Stimulated activated CD8-positive, alpha-beta memory T cell treated with anti-CD3 and anti-CD28 coated beads, Interleukin-4, amount 100 ng/mL, for 48 hours (primary cell): ENCODE results near the gene OPCML.

ENCODE experiments used
- DNase-seq: peaks from one replicate; pipeline ENCODE4 v3.0.0-alpha.2; 2020

The OPCML gene

DNA sequence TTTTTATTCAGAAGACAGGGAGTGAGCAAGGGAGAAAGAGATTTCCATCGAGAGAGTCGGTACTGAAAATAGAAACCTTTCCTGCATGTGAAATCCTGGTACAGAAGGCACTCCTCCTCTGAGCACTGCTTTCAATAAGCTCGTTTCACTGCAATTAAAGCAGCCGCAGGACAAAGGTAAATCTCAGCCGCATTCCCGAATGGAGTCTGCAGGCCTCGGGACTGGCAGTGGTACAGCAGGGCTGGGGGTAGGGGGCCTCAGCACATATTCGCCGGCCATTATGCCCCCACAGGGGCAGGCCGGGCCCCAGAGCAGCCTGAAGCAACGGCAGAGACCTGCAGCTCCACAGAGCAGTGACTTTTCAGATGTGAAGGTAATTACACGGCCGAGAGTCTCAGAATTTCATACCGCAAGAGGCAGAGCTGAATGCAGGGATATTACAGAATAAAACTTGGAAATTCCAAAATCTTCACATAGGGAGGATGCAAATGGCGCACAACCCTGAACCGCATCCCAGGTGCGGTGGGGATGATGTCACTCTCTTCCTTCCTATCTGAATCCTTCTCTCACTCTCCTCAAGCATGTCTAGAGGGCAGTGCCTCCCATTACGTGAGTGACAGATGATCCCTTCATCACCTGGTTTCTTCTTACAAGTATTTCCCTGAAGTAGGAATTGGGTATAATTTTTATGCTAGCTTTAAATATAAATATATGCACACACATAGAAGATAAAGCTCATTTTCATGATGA is 622.1 kb downstream of the OPCML start:
- DNase-seq: no peak

DNA sequence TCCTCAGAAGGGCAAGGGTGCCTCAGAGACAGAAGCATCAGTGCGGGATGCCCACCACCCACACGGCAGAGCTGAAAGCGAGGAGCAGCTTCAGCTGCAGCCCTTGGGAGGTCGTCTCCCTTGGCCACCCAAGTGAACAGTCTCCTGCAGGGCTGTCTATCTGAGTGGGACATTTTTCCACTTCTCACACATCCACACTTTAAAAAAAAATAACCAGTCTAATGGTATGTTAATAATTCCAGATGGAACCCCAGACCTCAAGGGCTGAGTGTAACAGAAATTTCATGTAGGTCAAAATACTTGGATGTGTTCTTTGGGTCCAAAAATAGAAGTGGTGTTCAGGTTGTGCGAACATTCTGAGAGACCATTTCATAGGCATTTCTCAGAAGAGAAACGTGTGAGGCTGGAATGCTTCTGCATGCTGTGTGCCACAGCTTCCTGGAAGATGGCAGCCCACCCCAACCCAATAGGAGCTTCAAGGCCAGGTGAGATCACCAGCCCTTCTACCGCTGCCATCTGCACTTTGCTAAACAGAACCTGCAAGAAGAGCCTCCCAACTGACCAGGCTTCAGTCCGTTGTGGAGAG is 623.2 kb downstream of the OPCML start:
- DNase-seq: no peak

DNA sequence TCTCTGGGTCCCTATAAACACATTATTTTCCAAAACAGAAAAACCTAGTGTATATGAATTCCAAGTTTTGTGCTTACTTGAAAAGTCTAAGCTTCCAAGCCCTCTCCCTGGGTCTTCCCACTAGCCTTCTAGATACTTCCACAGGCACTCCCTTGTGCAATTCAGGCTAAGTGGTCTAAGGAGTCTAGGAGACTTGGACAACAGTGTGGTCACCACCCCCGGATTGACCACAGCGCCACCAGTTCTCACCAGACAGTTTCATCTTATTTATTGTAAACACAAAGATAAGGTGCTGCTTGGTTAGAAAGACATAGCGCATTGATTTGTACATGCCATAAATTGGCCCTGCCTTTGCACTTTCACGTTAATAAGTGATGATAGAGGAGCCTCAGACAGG is 623.9 kb downstream of the OPCML start:
- no peak for DNase-seq

DNA sequence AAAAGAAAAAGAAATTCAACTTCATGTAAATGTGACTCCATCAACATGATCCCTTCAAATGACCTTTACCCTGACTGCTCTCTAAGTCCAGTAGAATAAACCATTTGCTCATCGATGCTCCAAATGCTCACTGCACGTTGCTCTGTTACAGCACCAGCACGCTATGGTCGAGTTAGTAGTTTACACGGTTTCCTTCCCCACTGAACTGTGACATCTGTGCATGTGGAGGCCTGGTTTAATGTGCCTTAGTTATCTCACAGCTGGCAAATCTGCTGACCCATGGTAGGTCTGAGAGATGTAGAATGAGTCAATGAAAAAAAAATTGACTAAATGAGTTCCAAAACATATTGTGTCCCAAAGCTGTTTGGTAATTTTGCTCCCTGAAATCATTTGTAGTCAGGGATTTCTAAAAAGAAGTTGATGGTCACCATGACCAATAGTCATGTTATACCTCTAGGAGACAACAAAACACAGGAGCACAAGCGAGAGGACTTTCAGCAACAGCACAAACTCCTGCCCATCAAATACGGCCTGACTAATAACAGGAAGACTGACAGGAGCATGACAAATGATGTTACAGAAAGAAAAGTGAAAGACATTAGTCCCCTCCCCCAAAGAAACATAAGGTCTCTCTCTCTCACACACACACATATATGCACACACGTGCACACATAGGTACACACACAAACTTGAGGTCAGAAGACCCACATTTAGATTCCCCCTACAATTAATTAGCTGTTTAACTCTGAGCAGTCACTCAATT is 624.5 kb downstream of the OPCML start:
- no peak for DNase-seq

DNA sequence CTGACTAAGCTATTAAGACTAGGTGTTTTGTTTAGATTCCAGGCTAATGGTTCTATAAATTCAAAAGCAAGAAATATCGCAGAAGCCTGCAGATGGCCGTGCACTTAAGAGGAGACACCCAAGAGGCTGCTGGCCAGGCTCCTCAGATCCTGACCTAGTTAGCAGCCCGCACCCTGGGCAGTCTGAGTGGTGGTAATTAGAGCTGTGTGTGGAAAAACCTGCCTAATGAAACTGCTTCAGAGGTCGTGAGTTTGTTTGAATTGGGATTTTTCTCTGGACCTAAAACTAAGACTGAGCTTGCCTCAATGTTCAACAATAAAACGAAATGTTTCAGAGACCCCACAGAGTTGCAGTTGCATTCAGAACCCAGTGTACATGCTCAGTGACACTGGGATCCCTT is 627.7 kb downstream of the OPCML start:
- DNase-seq: no peak

DNA sequence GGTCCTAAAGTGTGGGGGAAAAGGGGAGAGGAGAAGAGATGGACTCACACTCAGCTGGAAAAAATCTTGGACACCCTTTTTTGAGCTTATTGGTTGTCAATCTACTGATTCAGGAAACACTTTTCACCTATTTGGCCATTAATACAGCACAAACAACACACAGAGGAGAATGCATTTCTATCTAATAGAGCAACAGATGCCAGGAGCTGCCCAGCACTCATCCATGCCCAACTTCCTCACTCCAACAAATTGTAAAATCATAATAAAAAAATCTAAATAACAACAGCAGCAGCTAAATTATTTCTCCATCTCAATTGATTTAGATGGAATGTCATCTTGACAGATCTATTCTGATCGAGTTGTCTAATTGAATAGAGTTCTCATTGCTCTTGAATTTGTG is 628.2 kb downstream of the OPCML start:
- DNase-seq: no peak

DNA sequence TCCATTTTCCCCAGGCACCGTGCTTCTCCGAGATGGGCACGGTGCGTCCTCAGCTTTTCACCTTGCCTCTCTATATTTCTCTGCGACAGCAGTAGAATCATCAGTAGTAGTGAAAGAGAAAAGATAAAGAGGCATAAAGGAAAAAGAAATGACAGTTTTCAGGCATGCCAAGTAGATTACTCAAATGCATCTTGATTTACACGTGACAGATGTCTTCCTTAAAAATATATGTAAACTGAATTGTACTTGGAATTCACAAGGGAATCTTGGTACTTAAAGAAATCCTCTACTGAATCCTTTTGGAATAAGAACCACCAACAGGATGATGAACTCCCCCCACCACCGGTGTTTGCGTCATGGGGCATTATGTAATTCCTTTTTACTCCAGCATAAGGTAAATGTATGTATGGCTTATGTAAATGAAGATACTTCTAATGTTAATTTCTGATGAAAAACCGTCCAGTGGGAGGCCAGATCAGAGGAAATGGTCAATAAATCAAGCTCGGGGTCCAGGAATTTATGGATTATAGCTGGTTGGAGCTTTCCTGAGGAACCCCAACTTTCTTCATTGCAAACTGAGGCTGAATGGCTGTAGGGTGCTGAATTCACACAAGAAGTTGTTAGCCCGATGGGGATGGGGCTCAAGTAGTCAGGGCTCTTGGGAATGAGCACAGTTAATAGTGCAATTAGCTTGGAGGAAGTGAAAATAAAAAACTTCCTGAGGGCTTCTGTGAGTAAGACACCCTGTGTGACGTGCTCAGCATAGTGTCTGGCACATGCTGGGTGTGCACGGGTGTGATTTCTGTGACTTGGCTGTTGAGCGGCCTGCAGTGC is 630.4 kb downstream of the OPCML start:
- DNase-seq: no peak

DNA sequence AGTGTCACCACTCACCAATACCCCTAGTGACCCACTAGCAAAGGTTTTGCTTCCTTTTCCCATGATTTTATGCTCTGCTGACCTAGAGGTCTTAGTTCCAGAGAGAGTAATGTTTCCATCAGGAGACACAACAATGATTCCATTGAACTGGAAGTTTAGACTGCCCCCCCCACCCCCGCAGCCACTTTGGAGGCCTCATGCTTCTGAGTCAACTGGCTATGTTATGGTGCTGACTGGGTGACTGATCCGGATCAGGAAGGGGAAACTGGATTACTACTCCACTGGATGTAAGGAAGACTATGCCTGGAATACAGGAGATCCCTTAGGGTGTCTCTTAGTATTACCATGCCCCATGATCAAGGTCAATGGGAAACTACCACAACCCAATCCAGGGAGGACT is 633.6 kb downstream of the OPCML start:
- no peak for DNase-seq

DNA sequence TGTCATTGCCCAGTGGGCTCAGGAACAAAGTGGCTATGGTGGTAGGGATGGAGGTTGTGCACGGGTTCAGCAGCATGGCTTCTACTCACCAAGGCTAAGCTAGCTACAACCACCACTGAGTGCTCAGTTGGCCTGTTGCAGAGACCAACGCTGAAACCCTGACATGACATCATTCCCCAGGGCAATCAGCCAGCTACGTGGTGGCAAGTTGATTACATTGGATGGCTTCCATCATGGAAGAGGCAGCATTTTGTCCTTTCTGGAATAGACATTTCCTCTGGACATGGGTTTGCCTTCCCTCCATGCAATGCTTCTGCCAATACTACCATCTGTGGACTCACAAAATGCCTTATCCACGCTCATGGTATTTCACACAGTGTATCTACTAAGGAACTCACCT is 634.3 kb downstream of the OPCML start:
- DNase-seq: no peak

DNA sequence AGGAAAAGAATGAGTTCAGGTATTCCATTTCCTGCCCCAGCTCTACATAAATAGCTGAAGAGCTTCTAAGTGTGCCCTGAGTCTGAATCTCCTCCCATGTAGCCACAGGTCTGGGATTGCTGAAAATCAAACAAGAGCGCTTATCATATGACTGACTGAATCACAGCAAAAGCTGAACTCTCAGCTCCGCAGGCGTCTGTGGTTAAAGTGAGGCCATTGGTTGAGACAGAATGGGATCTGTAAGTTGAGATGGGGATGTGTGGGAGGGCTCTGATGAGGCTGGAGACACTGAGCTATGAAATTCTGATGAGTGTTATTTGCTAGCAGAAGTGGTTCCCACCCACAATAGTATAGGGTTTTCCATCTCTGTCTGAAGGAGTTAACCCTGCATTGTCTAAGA is 637.0 kb downstream of the OPCML start:
- DNase-seq: no peak

DNA sequence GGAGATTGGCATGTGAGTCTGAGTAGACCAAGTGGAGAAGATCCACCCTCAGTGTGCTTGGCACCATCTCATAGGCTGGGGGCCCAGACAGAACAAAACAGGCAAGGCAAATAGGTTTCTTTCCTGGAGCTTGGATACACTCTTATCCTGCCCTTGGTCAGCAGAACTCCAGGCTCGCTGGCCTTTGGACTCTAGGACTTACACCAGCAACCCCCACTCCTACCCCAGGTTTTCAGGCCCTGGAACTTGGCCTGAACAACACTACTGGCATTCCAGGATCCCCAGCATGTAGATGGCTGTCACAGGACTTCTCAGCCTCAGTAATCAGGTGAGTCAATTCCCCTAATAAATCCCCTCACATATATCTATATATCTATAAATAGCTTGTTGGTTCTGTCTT is 637.7 kb downstream of the OPCML start:
- no peak for DNase-seq

DNA sequence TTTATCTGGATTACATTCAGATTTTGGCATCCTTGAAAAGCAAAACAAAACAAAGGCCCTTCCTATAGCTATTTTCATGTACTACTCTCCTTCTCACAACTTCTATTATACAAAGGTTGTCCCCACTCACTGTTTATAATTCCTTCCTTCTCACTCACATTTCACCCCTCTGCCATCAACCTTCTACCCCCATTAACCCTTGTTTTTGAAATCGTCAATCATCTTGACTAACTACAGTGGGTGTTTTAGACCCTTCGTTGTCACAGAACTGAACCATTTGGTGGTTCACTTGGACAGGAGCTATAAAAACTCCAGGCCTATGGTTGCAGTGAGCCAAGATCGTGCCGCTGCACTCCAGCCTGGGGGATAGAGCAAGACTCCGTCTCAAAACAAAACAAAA is 639.4 kb downstream of the OPCML start:
- no peak for DNase-seq

DNA sequence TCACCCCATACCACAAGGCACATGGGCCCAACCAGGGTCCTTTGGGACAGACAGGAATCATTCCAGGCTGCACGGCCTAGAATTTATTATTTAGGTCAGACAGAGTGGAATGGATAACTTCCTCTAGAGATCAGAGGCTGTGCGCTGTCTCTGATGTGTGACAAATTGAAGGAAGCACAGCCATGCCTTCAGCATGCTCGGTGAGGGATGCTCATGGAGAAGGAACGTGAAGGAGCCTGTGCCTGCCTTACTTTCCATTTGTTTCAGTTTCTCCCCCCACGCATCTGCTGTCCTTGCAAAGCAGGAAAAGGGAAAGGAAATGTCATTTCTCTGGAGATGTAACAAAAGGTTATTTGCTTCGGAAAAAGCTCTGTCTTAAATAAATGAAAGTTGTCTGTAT is 644.1 kb downstream of the OPCML start:
- no peak for DNase-seq

DNA sequence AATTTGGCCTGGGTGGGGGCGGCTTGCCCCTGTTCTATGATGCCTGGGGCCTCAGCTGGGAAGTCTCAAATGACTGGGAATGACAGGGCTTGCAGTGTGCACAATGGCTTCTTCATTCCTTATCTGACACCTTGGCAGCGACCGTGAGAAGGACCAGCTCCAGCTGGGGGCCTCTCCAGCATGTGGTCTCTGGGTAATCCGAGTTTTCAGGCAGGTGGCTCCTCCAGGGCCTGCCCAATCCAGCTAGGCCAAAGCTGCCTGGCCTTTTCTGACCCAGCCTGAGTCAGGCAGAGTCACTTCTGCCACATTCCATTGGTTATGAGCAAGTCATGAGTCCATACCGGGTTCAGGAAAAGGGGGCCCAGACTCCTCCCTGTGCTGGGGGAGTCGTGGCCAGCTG is 646.0 kb downstream of the OPCML start:
- no peak for DNase-seq

DNA sequence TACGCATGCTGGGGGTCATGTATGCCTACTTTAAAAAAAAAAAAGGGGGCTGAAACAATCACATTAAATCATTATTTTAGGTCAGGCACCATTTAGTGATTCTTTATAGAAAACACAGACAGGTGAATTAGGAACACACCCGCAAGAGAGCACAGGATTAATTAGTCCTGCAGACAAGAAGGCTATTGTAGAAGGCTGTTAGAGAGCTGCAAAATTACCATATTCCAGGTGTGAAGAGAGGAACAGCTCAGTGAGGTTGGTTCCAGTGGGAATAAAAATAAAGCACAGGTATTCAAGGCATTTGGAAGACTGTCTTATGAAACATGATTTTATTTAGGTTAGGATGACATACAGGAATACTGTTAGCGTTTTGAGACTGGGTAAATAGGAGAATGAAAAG is 649.1 kb downstream of the OPCML start:
- DNase-seq: no peak

DNA sequence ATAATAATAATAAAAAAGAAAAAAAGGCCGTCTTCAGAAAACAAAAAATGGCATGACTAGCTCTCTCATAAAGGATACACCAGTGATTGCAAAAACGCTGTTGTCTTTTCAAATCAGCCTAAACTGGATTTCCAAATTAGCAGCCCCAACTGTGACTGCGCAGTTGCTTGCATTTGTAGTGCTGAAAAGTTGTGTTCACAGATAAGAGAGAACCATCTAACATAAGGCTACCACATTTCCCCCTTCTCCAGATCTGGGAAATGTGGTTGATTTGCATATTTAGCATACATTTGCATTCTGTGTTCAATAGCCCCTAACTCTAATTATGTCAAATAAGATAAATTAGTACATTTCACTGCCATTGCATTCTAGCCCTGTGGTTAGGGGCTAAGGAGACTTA is 650.7 kb downstream of the OPCML start:
- no peak for DNase-seq

DNA sequence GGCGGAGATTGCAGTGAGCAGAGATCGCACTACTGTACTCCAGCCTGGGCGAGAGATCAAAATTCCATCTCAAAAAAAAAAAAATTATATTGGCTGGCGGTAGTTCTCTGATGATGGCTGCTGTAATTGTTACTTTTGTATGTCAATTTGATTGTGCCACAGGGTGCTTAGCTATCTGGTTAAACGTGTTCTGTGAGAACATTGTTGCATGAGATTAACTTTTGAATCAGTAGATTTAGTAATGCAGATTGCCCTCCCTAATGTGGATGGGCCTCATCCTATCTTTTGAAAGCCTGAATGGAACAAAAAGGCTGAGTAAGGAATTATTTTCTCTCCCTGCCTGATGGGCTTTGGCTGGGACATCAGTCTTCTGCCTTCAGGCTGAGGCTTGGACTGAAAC is 654.2 kb downstream of the OPCML start:
- DNase-seq: no peak

DNA sequence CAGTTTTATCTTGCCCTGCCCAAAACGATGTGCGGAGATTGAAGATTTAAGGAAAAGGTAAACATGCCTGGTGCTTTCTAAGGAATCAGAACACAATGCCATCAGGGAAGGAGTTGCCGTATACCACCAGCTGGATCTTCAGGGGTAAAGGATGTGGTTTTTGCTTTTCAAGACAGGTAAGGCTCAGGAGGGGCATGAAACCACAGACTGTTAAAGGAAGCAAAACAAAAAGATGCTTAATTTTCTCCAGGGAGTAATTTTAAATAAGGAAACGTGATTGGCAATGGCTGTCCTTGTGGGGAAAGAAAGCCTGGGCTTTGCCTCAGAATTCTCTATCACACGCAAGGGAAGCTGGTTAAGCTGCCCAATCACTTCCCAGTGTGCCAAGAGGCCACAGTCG is 655.6 kb downstream of the OPCML start:
- no peak for DNase-seq

DNA sequence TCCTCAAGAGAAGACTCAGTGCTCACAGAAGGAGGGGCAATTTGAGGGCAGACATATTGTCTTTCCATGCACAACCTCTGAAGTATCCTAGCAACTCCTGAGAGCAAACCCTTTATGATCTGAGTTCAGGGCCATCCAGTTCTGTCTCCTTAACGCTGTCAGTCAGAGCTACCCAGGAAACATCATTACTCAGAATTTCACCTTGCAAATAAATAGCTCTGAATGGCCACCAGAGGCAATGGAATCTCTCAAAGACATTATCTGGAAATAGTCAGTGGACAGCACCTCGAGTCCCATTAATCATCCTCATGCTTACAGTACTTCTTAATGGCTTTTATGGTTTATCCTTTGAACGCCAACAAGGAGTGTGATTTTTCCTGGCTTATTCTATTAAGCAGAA is 656.1 kb downstream of the OPCML start:
- DNase-seq: no peak

DNA sequence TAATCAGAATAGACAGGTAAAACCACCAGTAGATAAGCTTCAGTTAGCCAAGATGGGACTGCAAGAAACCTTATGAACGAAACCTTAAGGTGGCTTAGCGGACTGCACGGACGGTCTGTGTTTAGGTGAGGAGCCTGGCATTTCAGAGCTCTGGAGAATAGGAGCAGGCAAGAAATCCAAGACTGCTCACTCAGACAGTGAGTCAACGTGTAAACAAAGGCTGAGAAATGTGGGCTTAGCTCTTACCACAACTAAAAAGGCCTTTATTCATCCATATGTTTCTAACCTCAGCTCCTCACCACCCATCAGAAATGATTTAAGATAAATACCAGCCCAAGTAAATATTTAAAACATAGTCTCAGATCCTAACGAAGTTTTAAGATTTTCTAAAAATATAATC is 657.7 kb downstream of the OPCML start:
- DNase-seq: no peak

DNA sequence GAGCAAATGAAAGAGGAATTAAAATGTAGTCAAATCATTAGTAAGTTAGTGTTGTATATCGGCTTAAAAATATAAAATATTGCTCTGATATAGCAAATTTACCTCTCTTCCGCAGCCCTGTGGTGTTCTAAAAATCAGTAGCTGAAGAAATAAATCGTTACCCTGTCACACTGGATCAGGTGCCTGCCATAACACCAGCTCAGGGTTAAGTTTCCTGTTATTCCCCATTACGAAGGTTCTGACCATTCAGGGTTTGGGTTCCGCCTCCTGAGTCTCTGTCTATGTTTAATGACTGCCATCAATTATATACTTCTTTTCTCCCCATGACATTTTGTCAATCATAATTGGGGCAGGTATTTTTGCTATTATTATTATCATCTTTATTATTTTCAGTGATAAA is 658.5 kb downstream of the OPCML start:
- no peak for DNase-seq

DNA sequence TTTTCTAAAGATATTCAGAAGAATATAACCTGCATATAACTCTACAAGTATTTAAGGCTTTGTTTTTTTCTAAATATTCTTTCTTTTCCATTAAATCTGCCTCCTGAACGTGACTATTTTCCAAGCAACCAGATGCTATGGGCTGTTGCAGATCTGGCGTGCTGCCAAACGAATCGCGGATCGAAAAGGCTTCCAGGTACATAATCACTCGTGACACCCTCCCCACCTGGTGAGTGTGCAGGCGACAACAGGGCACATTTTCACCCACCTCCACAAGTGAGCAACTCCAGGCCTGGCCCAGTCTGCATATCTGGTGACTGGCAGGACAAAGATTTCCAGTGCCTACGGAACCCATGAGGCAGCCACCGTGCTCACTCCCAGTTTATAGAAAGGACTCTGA is 660.1 kb downstream of the OPCML start:
- DNase-seq: no peak

DNA sequence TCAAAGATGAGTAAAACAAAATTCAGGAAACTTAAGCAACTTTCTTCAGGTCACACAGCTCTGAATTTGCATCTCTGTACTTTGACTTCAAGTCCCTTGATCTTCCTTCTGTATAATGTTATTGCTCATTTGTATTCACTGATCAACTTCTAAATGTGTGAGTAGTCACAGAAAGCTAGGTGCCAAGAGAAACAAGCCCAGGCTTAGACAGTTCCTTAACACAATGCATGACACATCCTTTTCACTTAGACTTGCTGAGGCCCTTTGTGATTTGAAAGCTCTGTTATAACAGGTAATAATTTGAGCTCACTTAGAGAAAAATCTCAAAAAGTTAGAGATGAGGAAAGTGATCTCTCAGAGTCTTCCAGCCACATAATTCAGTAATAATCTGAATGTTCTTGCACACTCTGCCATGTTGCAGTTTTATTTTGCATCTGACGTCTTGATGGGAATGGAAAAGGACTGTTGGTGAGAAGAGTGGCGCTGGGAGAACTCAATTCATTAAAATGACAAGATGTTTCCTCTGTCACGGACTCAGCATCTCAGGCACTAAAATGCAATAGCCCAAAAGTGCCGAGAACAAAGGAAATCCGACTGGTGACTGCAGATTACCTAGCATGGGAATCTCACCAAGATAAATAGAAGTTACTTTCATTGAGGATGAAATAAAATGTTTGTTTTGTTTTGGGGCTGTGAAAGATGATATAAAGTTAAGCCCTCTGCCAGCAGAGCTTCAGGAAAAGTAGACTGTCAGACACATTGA is 665.3 kb downstream of the OPCML start:
- no peak for DNase-seq
